AG04450 (cell line): ENCODE measurements around the gene GDA. TPM values are rescaled to one million over a fixed set of nuclear protein-coding genes. Genes with fewer than 3 reads are reported as not detected.
"Not testable (repeated sequence)": the region's sequence is repeated elsewhere in the genome, so short reads cannot be mapped to it uniquely, and the experiment has no call there.

ENCODE experiments used
- CTCF ChIA-PET: fragments of 300-600, 350-600 bp; formaldehyde crosslinking; extraction: SDS; loops from one replicate; lab custom pipeline; 2022; ENCODE audit warnings: antibody characterized with exemption, inconsistent platforms; lab: Charles Lee
- POLR2A ChIA-PET: fragments of 350-600 bp; formaldehyde crosslinking; extraction: SDS; loops from one replicate; lab custom pipeline; 2021; ENCODE audit warnings: antibody characterized with exemption, inconsistent platforms; lab: Yijun Ruan, JAX
- DNase-seq: peaks from one replicate; pipeline ENCODE4 v3.0.0-alpha.2; 2011; ENCODE audit warnings: low read depth, low spot score
- H3K27ac ChIP-seq: one replicate; pipeline ENCODE4 v1.5.1; 2012; ENCODE audit warnings: low read depth, low read length, control low read depth
- H3K27me3 ChIP-seq: one replicate; pipeline ENCODE4 v1.6.0; 2012; ENCODE audit warnings: low read length; ENCODE audit not compliant: control insufficient read depth, insufficient read depth
- H3K4me3 ChIP-seq: 2 replicates; pipeline ENCODE4 v1.5.1; 2011; ENCODE audit warnings: mild to moderate bottlenecking, low read depth, low read length, control low read depth
- H3K9me3 ChIP-seq: 2 replicates; pipeline ENCODE4 v1.5.1; 2012; ENCODE audit warnings: low read length; ENCODE audit not compliant: control insufficient read depth, insufficient read depth
- CTCF ChIP-seq: IDR thresholded peaks from 2 replicates; pipeline ENCODE4 v1.5.1; 2011; ENCODE audit warnings: low read depth, low read length, control low read depth, inconsistent platforms
- polyA plus RNA-seq: library from polyadenylated mRNA; depleted of rRNA; stranded (reverse); fragments of >200 nt; gene quantifications from 2 replicates; pipeline ENCODE4 v1.2.3, GENCODE V29; 2011

Gene GDA
- polyA plus RNA-seq, 1 experiment: not detected

GRCh38 chr9:72289401-72289800 is 140.2 kb downstream of the GDA start:
- ChIA-PET POLR2A (no interaction called here), CTCF (interaction anchor here (0.9 to 6.1 kb wide), 2 partner anchors 9 to 17 kb away, joined by 3 to 61 read pairs; no protein-coding TSS in a partner anchor)
- no peak for TF ChIP-seq CTCF
- no peak for DNase-seq
- Histone ChIP-seq H3K4me3 (no peak overlapping the region), H3K27me3 (peaks cover 2% of the 10 kb centered on the region), H3K9me3 (no peaks in the 10 kb centered on the region; the same call in 1 of the 2 replicates), H3K27ac (no peak overlapping the region)

GRCh38 chr9:72290311-72290710 is 141.1 kb downstream of the GDA start:
- Histone ChIP-seq H3K27ac (no peak overlapping the region), H3K27me3 (peaks cover 2% of the 10 kb centered on the region), H3K9me3 (no peaks in the 10 kb centered on the region; the same call in 1 of the 2 replicates), H3K4me3 (no peak overlapping the region)
- POLR2A ChIA-PET: no interaction called here
- no peak for TF ChIP-seq CTCF
- CTCF ChIA-PET: interaction anchor here (0.9 to 6.1 kb wide), 7 partner anchors 10 to 533 kb away, joined by 3 to 61 read pairs (median 17); no protein-coding TSS in a partner anchor
- no peak for DNase-seq

- H3K27ac ChIP-seq, H3K4me3 ChIP-seq, H3K9me3 ChIP-seq, H3K27me3 ChIP-seq, POLR2A ChIA-PET, DNase-seq: not testable (repeated sequence)
- CTCF ChIA-PET: interaction anchor here (0.6 to 6.1 kb wide), 14 partner anchors 8 to 531 kb away, joined by 3 to 61 read pairs (median 8); no protein-coding TSS in a partner anchor
Observed at GRCh38 chr9:72291576-72291975, 142.3 kb downstream of the GDA start.

- H3K27me3 ChIP-seq: peaks cover 6% of the 10 kb centered on the region
- H3K9me3 ChIP-seq: no peaks in the 10 kb centered on the region; the same call in 1 of the 2 replicates
- DNase-seq: no peak
- peak; percentile 54 for TF ChIP-seq CTCF
- H3K27ac ChIP-seq: no peak overlapping the region
- POLR2A ChIA-PET: interaction anchor here (1.3 kb wide), 1 partner anchor 70 kb away, joined by 4 read pairs; no protein-coding TSS in a partner anchor
- H3K4me3 ChIP-seq: no peak overlapping the region
- CTCF ChIA-PET: interaction anchor here (0.6 to 6.1 kb wide), 20 partner anchors 9 to 531 kb away, joined by 3 to 61 read pairs (median 4); no protein-coding TSS in a partner anchor
Observed at GRCh38 chr9:72292256-72292682, 143.0 kb downstream of the GDA start.

DNA sequence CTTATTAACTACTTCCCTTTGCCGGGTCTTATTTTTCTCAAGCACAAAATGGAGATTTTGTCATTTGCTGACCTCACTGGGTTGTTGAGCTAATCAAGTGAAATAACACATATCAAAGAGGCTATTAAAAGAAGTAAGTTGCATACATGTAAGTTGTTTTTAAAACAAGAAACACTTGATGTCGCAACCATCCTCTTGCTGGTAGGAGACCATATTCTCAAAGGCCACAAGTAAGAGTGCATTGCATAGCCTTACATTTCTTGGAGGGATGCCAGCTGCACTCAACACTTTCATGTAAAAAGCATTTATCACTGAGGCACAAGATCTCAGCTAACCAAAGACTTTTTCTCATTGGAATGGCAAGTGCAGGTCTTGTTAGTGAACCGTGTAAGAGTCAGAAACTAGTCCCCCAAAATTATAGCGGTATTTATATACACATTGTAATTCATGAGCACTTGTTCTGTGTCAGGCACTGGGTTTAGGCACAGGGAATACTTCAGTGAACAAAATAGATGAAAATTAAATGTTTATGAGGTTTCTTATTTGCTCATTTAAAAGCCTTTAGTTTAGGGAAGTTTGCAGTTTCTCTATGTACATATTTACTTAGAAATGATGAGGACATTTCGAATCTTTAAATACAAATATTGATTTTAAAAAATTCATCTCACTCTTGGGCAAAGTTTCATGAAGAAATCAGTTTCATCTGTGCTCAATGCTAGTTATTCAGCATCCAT is 143.8 kb downstream of the GDA start:
- Histone ChIP-seq H3K9me3 (no peaks in the 10 kb centered on the region; the same call in 1 of the 2 replicates), H3K4me3 (no peak overlapping the region), H3K27me3 (peaks cover 6% of the 10 kb centered on the region), H3K27ac (no peak overlapping the region)
- ChIA-PET CTCF (interaction anchor here (0.6 to 6.1 kb wide), 16 partner anchors 13 to 530 kb away, joined by 3 to 61 read pairs (median 6); no protein-coding TSS in a partner anchor), POLR2A (interaction anchor here (1.3 kb wide), 1 partner anchor 70 kb away, joined by 4 read pairs; no protein-coding TSS in a partner anchor)
- TF ChIP-seq CTCF: no peak
- no peak for DNase-seq
